MCF 10A (cell line): ENCODE results near the gene ZFAND3. TPM values are rescaled to one million over a fixed set of nuclear protein-coding genes. Genes with fewer than 3 reads are reported as not detected.
A peak's percentile ranks its signal among the peaks of the same experiment; 100 is the strongest.

ENCODE experiments used
- BruUV-seq: library from RNA; stranded (reverse); fragments of 400-500 nt; replicated peaks from 2 replicates; lab custom pipeline; 2021; lab: Mats Ljungman, UMichigan
- CTCF ChIA-PET: fragments of 300-600 bp; sonication (Branson Sonifier 250); formaldehyde crosslinking; extraction: SDS; loops from one replicate; lab custom pipeline; 2021; ENCODE audit warnings: antibody characterized with exemption, inconsistent platforms; lab: Yijun Ruan, JAX
- POLR2A ChIA-PET: fragments of 300-600, 350-650 bp; sonication (Branson Sonifier 250); formaldehyde crosslinking; extraction: SDS; loops from one replicate; lab custom pipeline; 2020; ENCODE audit warnings: antibody characterized with exemption, inconsistent platforms; lab: Yijun Ruan, JAX
- DNase-seq: peaks from one replicate; pipeline ENCODE4 v3.0.0-alpha.2; 2018; ENCODE audit not compliant: unreplicated experiment
- H3K27ac Mint-ChIP-seq: one replicate; pipeline ENCODE4 v1.8.0; 2022; ENCODE audit warnings: mild to moderate bottlenecking, low read depth, mixed read lengths; ENCODE audit not compliant: unreplicated experiment
- H3K27me3 Mint-ChIP-seq: one replicate; pipeline ENCODE4 v1.8.0; 2022; ENCODE audit warnings: mixed read lengths; ENCODE audit not compliant: insufficient read depth, unreplicated experiment
- H3K36me3 Mint-ChIP-seq: one replicate; pipeline ENCODE4 v1.8.0; 2022; ENCODE audit warnings: mild to moderate bottlenecking, moderate library complexity, mixed read lengths; ENCODE audit not compliant: insufficient read depth, unreplicated experiment
- H3K4me1 Mint-ChIP-seq: one replicate; pipeline ENCODE4 v1.8.0; 2022; ENCODE audit warnings: mixed read lengths; ENCODE audit not compliant: insufficient read depth, unreplicated experiment
- H3K4me3 Mint-ChIP-seq: one replicate; pipeline ENCODE4 v1.8.0; 2022; ENCODE audit warnings: mild to moderate bottlenecking, moderate library complexity, mixed read lengths; ENCODE audit not compliant: unreplicated experiment
- H3K9me3 Mint-ChIP-seq: one replicate; pipeline ENCODE4 v1.8.0; 2022; ENCODE audit warnings: mixed read lengths; ENCODE audit not compliant: unreplicated experiment
- CTCF ChIP-seq: fragments of 200-600 bp; IDR thresholded peaks from one replicate; pipeline ENCODE4 v1.8.0; 2022; ENCODE audit warnings: antibody characterized with exemption, mild to moderate bottlenecking; ENCODE audit not compliant: unreplicated experiment
- intact Hi-C: fragments of 100-400 bp; cut with micrococcal nuclease; formaldehyde crosslinking; loops from 2 replicates; pipeline ENCODE4 v1.14.1; 2022
- total RNA-seq: library from RNA; stranded (reverse); gene quantifications from 2 replicates; pipeline ENCODE4 v1.2.3, GENCODE V29; 2022

The ZFAND3 gene
- total RNA-seq, 1 experiment from 2014 or later: 100 TPM

- ChIA-PET CTCF (interaction anchor here (0.6 kb wide), 1 partner anchor 273 kb away, joined by 4 read pairs; no protein-coding TSS in a partner anchor), POLR2A (interaction anchor here (0.6 kb wide), 1 partner anchor 496 kb away, joined by 3 read pairs; no protein-coding TSS in a partner anchor)
- intact Hi-C loops: no loop called here
- H3K27ac Mint-ChIP-seq: peak overlapping the region; percentile 13
- no peak overlapping the region for H3K4me3 Mint-ChIP-seq
- no peaks in the 10 kb centered on the region for H3K9me3 Mint-ChIP-seq
- no peaks in the 10 kb centered on the region for H3K27me3 Mint-ChIP-seq
- TF ChIP-seq CTCF: no peak
- H3K36me3 Mint-ChIP-seq: peaks cover 11% of the 10 kb centered on the region
- BruUV-seq: no TSS peak
- no peak for DNase-seq
- no peaks in the 10 kb centered on the region for H3K4me1 Mint-ChIP-seq
Measured at GRCh38 chr6:38105066-38105465, 285.5 kb downstream of the ZFAND3 start.

- H3K4me3 Mint-ChIP-seq: no peak overlapping the region
- POLR2A ChIA-PET: no interaction called here
- no TSS peak for BruUV-seq
- CTCF ChIA-PET: no interaction called here
- DNase-seq: no peak
- peaks cover 16% of the 10 kb centered on the region for H3K36me3 Mint-ChIP-seq
- H3K27ac Mint-ChIP-seq: no peak overlapping the region
- intact Hi-C loops: no loop called here
- H3K27me3 Mint-ChIP-seq: no peaks in the 10 kb centered on the region
- no peak for TF ChIP-seq CTCF
- no peaks in the 10 kb centered on the region for H3K9me3 Mint-ChIP-seq
- H3K4me1 Mint-ChIP-seq: peaks cover 6% of the 10 kb centered on the region
Measured at GRCh38 chr6:38107073-38107472, 287.5 kb downstream of the ZFAND3 start.

- no TSS peak for BruUV-seq
- Mint-ChIP-seq H3K27ac (no peak overlapping the region), H3K9me3 (no peaks in the 10 kb centered on the region), H3K4me1 (peaks cover 13% of the 10 kb centered on the region), H3K36me3 (peaks cover 10% of the 10 kb centered on the region), H3K4me3 (no peak overlapping the region), H3K27me3 (no peaks in the 10 kb centered on the region)
- no peak for DNase-seq
- intact Hi-C loops: no loop called here
- TF ChIP-seq CTCF: no peak
- ChIA-PET POLR2A (interaction anchor here (1.0 to 1.4 kb wide), 2 partner anchors 8 to 103 kb away, joined by 3 to 4 read pairs; no protein-coding TSS in a partner anchor), CTCF (interaction anchor here (0.6 kb wide), 1 partner anchor 41 kb away, joined by 3 read pairs; no protein-coding TSS in a partner anchor)
Measured at GRCh38 chr6:38110481-38110971, 291.0 kb downstream of the ZFAND3 start.

GRCh38 chr6:38112181-38112580, 292.7 kb downstream of the ZFAND3 start:
- Mint-ChIP-seq H3K36me3 (peaks cover 10% of the 10 kb centered on the region), H3K4me1 (peaks cover 13% of the 10 kb centered on the region), H3K27me3 (no peaks in the 10 kb centered on the region), H3K27ac (no peak overlapping the region), H3K9me3 (no peaks in the 10 kb centered on the region), H3K4me3 (no peak overlapping the region)
- DNase-seq: no peak
- TF ChIP-seq CTCF: no peak
- CTCF ChIA-PET: no interaction called here
- no TSS peak for BruUV-seq
- intact Hi-C loops: no loop called here
- POLR2A ChIA-PET: interaction anchor here (0.7 kb wide), 1 partner anchor 562 kb away, joined by 3 read pairs; no protein-coding TSS in a partner anchor
